GM19395 (cell line): ENCODE measurements around the gene TOX2.

ENCODE experiments used
- ATAC-seq: cut with Tn5 transposase; IDR thresholded peaks from one replicate; pipeline ENCODE4 v1.9.1; 2021; ENCODE audit warnings: mild to moderate bottlenecking, moderate library complexity; ENCODE audit not compliant: unreplicated experiment

TOX2 gene

GRCh38 chr20:44016525-44016924, 101.9 kb downstream of the TOX2 start:
- ATAC-seq = no peak

- no peak for ATAC-seq
Observed at GRCh38 chr20:44017211-44017610, 102.6 kb downstream of the TOX2 start.

- no peak for ATAC-seq
Observed at GRCh38 chr20:44017905-44018258, 103.2 kb downstream of the TOX2 start.

GRCh38 chr20:44018259-44018941, 103.7 kb downstream of the TOX2 start:
- no peak for ATAC-seq

DNA sequence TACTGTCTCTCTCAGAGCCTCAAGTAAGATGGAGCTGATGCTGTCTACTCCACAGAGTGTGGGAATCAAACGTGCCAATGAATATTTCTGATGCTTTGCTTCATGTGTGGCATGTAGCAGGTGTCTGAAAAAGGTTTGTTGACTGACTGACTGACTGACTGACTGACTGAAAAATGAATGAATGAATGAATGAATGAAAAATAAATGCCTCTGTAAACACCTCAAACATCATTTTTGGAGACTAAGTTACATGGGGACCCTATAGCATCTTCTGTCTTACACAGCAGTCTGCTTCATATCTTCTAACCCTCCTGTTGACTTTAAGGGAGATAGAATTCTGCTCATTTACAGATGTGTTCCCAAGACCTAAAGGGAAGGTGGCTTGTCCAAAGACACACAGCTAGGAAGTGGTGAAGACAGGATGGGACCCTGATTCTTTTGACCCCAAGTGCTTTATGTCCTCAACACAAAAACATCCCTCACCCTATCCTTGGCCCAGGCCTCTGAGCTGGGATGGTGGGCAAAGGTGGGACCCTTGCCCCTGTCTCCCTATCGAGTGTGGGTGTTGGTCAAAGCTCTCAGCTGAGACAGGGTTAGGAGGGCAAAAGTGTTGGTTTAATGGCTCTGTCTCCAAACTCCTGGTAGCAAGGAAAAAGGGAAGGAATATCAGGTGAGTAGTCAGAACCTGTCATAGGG, 104.4 kb downstream of the TOX2 start:
- ATAC-seq = no peak

- no peak for ATAC-seq
Observed at GRCh38 chr20:44019638-44020335, 105.1 kb downstream of the TOX2 start.

- ATAC-seq = no peak
Observed at GRCh38 chr20:44020406-44021148, 105.9 kb downstream of the TOX2 start.

GRCh38 chr20:44021186-44021585, 106.5 kb downstream of the TOX2 start:
- no peak for ATAC-seq

- ATAC-seq = no peak
Observed at GRCh38 chr20:44021900-44022299, 107.2 kb downstream of the TOX2 start.

DNA sequence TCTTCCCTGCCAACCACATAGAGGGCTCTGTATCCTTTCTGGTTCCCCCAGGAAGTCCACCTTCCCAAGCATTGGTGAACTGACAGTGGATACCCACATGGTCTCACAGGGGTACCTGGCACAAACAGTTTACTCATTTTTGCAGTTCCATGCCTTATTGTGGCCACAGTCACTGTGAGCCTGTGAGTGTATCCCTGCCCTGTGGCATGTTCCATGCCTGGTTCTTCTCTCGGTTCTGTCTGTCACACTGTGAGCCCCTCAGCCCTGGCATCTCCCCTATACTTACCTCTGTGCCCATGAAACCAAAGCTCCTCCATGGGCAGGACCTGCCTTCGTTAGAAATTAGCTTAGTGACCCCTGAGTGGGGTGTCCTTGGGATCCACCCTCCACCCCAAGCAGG, 107.8 kb downstream of the TOX2 start:
- ATAC-seq = no peak

GRCh38 chr20:44023515-44024371, 109.1 kb downstream of the TOX2 start:
- no peak for ATAC-seq

- no peak for ATAC-seq
Observed at GRCh38 chr20:44024820-44025580, 110.3 kb downstream of the TOX2 start.

DNA sequence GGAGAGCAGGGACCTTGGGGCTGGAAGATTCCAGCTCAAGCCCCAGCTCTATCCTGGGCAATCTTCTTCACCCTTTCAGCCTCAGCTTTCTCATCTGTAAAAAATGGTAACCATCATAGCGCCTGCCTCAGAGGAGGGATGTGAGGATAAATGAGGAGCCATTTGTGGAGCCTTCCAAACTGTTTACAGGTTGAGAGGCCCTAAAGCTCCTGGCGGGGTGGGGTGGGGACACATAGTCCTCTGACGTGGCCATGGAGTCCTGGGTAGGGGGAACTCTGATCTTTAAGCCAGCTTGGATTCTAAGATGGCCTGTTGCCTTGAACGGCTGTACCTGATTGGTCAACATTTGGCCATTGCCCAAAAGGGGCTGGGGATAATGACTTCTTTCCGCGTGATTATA, 111.1 kb downstream of the TOX2 start:
- no peak for ATAC-seq

- ATAC-seq = no peak
Observed at GRCh38 chr20:44026647-44027342, 112.1 kb downstream of the TOX2 start.

GRCh38 chr20:44027343-44028002, 112.8 kb downstream of the TOX2 start:
- no peak for ATAC-seq

DNA sequence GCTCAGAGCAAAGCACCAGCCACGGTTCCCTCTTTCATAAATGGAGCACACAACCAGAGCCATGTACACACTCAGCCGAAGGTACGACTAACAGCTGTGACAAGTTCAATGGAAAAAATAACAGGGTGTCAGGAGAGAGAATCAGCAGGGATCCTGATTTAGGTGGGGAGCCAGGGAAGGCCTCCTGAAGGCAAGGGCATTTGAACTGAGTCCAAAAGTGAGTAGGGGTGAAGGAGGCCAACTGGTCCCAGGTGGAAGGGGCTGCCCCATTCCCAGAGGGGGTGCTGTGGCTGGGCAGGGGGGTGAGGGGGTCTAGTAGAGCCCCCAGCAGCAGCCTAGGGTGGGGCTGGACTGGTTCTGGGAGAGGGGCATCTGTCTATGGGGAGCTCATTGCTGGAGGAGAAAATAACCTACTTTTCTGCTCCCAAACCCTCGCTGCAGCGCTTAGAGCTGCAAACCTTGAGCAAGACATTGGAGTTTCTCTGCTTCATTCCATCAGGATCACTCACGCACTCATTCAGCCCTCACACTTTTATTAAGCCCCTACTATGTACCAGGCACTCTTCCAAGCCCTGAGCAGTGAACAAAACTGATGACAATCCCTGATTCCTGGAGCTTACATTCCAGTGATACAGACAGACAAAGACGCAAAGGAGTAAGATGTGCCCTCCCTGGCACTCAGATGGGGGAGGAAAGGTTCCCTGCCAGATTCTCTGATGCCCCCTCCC, 113.5 kb downstream of the TOX2 start:
- ATAC-seq = no peak

DNA sequence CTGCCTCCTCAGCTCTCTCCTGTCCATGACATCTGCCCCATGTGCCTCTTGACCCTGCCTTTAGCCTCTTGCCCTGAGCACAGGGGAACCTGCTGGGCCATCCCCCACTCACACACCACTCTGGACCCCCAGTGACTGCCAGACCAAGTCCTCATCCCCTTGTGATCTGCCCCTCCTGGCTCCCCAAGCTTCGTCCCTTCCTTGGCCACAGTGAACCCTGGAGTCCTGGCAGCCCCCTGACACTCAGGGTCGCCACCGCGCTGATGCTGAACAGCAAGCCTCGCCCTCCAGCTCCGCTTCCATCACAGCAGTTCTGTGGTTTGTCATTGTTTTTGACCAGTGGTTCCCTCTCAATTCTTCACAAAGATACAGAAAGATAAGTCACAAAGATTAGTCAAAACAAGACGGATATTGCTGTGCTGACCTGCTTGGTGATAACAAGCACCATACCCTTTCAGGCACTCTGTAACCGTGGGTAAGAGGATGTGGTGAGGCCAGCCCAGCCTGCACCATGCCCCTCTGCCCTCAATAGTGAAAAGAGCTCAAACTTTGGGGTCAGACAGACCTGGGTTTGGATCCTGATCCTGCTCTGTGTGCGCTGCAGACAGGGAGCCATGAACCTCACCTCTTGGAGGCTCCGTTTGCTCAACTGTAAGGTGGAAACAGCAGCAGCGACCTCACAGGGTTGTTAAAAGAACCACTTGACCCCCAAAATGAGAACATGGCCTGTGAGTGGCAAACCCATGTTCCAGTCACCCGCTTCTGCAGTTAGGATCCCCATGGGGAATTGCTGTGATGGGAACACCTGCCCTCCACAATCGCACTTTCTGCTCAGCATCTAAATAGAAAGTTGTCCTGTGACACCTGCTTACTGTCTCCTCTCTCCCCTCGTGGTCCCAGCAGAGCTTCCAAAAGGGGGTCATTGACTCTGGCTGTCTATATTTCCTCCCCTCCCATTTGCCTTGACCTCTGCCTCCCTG, 114.5 kb downstream of the TOX2 start:
- peak; percentile 90 for ATAC-seq
